Nephron (organoid): ENCODE results near the gene DNAJC15.

Source experiments
- H3K27ac Mint-ChIP-seq, 3 experiments: 2 replicates each; pipeline ENCODE4 v1.8.0; 2020; ENCODE audit warnings: mixed read lengths in 3 of 3, mild to moderate bottlenecking in 2 of 3, moderate library complexity in 1 of 3
- H3K27me3 Mint-ChIP-seq: 2 replicates; pipeline ENCODE4 v1.8.0; 2021; ENCODE audit warnings: low read depth, mild to moderate bottlenecking, moderate library complexity, mixed read lengths
- H3K36me3 Mint-ChIP-seq: 2 replicates; pipeline ENCODE4 v1.8.0; 2020; ENCODE audit warnings: low read depth, mixed read lengths
- H3K4me1 Mint-ChIP-seq: 2 replicates; pipeline ENCODE4 v1.8.0; 2020; ENCODE audit warnings: mixed read lengths
- H3K4me3 Mint-ChIP-seq, 3 experiments: 2 replicates each; pipeline ENCODE4 v1.8.0; 2020; ENCODE audit warnings: mild to moderate bottlenecking in 3 of 3, mixed read lengths in 3 of 3, moderate library complexity in 2 of 3
- H3K9me3 Mint-ChIP-seq: 2 replicates; pipeline ENCODE4 v1.8.0; 2020; ENCODE audit warnings: mixed read lengths
- CTCF ChIP-seq, 3 experiments: fragments of 200-600 bp; sonication (generic); IDR thresholded peaks; one replicate each; pipeline ENCODE4 v1.5.0; 2021; ENCODE audit warnings: antibody characterized with exemption in 3 of 3; ENCODE audit not compliant: unreplicated experiment in 3 of 3

DNAJC15 gene

DNA sequence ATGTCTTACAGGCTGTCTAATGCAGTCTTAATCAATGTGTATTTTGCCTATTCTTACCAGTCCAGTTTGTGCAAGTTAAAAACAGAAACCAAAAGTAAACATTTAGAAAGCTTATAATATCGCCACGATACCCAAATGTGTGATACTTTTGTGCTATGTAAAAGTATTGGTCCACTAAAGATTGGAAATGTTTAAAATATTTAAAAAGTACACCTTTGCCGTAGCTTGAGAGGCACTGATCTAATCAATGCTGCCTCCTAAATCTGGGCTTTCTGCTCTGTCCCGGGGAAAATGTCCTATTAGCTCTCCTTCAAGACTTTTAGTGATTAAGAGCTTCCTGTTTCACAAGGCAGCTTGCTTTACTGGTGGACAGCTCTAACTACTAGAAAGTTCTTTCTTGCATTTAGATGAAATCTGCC, 64.7 kb downstream of the DNAJC15 start:
- H3K27me3 Mint-ChIP-seq = no peaks in the 10 kb centered on the region
- H3K4me1 Mint-ChIP-seq = peaks cover 27% of the 10 kb centered on the region
- no peak overlapping the region for H3K4me3 Mint-ChIP-seq
- TF ChIP-seq CTCF (IDR thresholded peaks at IDR 0.05; ENCODE audit: unreplicated experiment in 3 of 3) = no peak
- no peak overlapping the region for H3K27ac Mint-ChIP-seq
- peaks cover 5% of the 10 kb centered on the region for H3K9me3 Mint-ChIP-seq
- H3K36me3 Mint-ChIP-seq = peaks cover 46% of the 10 kb centered on the region

DNA sequence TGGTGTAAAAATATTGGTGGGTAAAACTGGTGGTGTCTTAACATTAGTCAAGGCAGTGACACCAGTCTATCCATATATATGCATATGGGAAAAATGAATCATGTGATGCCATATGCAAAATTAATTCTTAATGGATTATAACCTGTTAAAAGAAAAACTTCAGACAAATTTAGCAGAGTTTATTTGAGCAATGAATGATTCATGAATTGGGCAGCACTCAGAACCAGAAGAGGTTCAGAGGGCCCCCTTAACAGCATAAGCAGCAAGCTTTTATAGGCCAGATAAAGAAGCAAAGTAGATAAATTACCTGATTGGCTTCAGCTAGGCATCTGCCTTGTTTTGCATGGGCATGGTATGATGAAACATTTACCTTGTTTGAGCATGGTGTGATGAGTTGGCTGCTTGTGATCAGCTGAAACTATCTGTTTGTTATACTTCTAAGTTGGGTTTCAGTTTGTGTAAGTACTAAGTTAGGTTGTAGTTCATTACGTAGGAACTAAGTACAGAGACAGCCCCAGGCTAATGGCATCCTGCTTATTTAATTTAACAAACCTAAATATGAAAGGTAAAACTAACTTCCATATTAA, 66.6 kb downstream of the DNAJC15 start:
- no peak overlapping the region for H3K27ac Mint-ChIP-seq
- H3K36me3 Mint-ChIP-seq = peaks cover 50% of the 10 kb centered on the region
- peaks cover 28% of the 10 kb centered on the region for H3K4me1 Mint-ChIP-seq
- H3K4me3 Mint-ChIP-seq = no peak overlapping the region
- TF ChIP-seq CTCF (IDR thresholded peaks at IDR 0.05; ENCODE audit: unreplicated experiment in 3 of 3) = no peak
- no peaks in the 10 kb centered on the region for H3K27me3 Mint-ChIP-seq
- peaks cover 5% of the 10 kb centered on the region for H3K9me3 Mint-ChIP-seq

DNA sequence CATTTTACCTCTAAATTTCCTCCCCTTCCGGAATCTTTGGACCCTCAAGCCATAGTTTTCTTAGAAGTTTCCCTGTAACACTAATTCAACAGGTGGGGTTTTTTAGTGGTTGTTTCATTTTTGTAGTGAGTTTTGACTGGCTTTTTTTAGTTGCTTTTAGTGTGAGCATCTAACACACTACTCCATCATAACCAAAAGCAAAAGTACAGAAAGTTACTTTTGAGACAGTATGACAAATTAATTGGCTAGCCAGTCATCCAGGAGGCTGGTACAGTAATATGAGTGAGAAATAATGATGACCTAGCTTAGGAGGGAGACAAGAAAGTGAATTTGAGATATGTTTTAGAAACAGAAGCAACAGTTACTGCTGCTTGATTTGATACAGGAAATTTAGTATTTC, 71.5 kb downstream of the DNAJC15 start:
- peaks cover 64% of the 10 kb centered on the region for H3K36me3 Mint-ChIP-seq
- no peaks in the 10 kb centered on the region for H3K27me3 Mint-ChIP-seq
- H3K27ac Mint-ChIP-seq = peak overlapping the region in 1 of 3 experiments; percentile 12
- H3K9me3 Mint-ChIP-seq = peaks cover 11% of the 10 kb centered on the region
- peaks cover 9% of the 10 kb centered on the region for H3K4me1 Mint-ChIP-seq
- TF ChIP-seq CTCF (IDR thresholded peaks at IDR 0.05; ENCODE audit: unreplicated experiment in 3 of 3) = no peak
- no peak overlapping the region for H3K4me3 Mint-ChIP-seq

DNA sequence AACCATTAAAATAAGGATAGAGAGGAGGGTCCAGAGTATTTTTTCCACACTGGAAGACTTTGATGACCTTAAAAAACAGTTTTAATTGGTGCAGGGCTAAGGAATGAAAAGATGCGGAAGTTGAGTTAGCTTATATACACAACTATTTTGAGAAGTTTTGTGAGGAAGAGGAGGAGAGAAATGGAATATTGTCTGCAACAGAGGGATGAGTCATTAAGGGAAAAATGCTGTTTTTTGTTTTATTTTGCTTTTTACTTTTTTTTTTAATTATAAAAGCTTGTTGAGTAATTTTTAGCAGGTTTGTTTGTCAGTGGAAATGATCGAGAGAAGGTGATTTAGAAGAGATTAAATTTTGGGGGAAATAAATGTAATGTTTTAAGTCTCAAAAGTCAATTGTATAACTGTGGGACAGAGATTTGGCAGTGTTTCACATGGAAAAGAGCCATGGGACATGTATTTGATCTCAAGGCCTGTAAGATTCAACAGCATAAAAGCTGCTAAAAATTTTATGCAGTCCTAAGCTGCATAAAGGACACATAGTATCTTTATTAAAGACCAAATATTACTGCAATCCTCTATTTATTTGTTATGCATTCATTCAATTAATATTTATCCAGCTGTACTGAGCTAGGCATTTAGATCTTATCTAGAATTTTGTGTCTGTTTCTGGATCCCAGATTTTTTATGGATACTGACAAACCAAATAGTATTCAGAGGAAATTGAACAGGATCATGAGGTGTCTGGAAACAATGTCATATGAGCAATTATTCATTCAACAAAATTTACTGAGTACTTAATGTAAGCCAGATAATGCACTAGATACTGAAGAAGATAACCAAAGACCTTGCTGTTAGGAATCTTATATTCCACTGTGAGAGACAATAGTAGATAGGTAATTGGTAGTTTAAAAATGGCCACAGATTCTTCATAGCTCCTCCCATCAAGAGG, 72.7 kb downstream of the DNAJC15 start:
- Mint-ChIP-seq H3K9me3 (peaks cover 19% of the 10 kb centered on the region), H3K4me1 (peaks cover 9% of the 10 kb centered on the region), H3K27ac (peak overlapping the region in 2 of 3 experiments; percentile 12 to 35), H3K27me3 (no peaks in the 10 kb centered on the region), H3K36me3 (peaks cover 65% of the 10 kb centered on the region), H3K4me3 (no peak overlapping the region)
- no peak for TF ChIP-seq CTCF (IDR thresholded peaks at IDR 0.05; ENCODE audit: unreplicated experiment in 3 of 3)

- no peaks in the 10 kb centered on the region for H3K27me3 Mint-ChIP-seq
- H3K4me1 Mint-ChIP-seq = peaks cover 2% of the 10 kb centered on the region
- peaks cover 28% of the 10 kb centered on the region for H3K9me3 Mint-ChIP-seq
- TF ChIP-seq CTCF (IDR thresholded peaks at IDR 0.05; ENCODE audit: unreplicated experiment in 3 of 3) = no peak
- no peak overlapping the region for H3K27ac Mint-ChIP-seq
- no peak overlapping the region for H3K4me3 Mint-ChIP-seq
- H3K36me3 Mint-ChIP-seq = peaks cover 64% of the 10 kb centered on the region
Observed at GRCh38 chr13:43100667-43101066, 77.3 kb downstream of the DNAJC15 start.
